HG03103 (cell line): ENCODE results near the gene CNST.
"Not testable (repeated sequence)": the region's sequence is repeated elsewhere in the genome, so short reads cannot be mapped to it uniquely, and the experiment has no call there.

ENCODE experiments used
- ATAC-seq: cut with Tn5 transposase; IDR thresholded peaks from one replicate; pipeline ENCODE4 v1.9.1; 2021; ENCODE audit warnings: low read depth; ENCODE audit not compliant: unreplicated experiment

CNST gene

DNA sequence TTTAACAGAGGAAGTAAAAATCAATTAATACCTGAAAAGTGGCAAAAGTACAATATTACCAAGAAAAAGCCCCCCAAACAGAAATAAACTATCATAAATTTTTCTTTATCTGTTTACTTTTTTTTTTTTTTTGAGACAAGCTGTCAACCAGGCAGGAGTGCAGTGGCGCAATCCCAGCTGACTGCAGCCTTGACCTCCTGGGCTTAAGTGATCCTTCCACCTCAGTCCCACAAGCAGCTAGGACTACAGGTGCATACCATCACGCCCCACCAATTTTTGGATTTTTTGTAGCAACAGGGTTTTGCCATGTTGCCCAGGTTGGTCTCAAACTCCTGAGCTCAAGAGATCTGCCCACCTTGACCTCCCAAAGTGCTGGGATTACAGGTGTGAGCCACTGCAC is 8.2 kb upstream of the CNST start:
- no peak for ATAC-seq

DNA sequence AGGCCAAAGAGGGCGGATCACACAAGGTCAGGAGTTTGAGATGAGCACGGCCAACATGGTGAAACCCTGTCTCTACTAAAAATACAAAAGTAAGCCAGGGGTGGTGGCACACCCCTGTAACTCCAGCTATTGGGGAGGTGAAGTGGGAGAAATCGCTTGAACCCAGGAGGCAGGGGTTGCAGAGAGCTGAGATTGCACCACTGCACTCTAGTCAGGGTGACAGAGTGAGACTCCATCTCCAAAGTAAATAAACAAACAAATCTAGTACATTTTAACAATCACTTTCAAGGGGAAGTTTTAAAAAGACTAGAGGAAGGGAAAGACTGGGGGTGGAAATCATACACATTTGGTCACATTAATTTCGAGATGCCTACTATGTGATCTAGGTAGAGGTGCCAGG is 6.9 kb upstream of the CNST start:
- ATAC-seq = no peak

DNA sequence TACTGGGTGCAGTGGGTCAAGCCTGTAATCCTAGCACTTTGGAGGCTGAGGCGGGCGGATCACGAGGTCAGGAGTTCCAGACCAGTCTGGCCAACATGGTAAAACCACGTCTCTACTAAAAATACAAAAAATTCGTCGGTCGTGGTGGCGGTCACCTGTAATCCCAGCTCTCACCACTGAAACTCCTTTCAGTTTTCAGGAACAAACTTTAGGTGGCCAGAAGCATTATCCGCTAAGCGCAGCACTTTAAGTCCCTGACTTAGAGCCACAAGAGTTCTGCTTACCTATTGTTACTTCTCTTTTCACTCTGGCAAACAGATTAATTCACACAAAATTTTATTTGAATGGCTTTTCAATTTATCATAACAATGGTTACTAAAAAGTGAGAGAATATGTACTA is 5.4 kb upstream of the CNST start:
- not testable (repeated sequence) for ATAC-seq

DNA sequence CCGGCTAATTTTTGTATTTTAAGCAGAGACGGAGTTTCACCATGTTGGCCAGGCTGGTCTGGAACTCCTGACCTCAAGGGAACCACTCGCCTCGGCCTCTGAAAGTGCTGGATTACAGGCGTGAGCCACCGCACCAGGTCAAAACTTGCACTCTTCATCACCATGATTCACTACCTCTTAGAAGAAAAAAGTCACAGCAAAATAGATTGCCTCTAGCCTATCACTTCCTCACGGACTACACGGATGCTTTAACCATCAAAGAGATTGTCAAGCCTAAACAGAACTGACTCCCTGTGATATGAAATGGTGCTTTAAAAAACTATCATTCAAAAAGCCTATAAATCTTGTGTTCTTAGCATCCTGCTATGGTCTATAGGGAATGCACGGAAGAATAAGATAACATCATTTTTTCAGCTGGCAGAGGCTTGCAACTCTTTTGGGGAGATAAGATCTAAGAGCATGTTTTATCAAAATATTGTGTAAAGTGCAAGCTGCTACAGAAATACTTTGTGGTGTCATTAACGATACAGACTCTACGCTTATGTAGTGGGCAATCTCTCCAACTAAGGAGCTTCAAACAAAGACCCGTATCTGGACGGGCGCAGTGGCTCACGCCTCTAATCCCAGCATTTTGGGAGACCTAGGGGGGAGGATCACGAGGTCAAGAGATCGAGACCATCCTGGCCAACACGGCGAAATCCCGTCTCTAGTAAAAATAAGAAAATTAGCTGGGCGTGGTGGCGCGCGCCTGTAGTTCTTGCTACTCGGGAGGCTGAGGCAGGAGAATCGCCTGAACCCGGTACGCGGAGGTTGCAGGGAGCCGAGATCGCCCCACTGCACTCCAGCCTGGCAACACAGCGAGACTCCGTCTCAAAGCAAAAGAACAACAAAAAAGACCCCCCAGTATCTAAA is 1.2 kb upstream of the CNST start:
- no peak for ATAC-seq

DNA sequence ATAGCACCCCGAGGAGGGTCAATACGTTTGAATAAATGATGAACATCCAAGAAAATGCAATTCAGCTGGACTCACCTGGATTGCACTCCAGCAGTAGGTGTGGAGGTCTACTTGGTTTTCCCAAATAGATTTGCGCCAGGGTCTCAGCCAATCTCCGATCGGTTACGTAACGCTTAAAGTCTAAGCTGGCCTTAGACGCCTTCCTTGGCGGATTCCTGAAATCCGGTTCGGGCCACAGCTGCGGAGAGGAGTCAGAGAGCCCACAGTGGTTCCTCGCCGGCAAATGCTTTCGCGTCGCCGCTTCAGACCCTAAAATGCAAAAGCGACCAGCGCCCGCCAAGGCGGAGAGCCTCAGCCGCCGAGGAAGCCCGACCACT is 517 bp upstream of the CNST start:
- peak; percentile 0 for ATAC-seq

DNA sequence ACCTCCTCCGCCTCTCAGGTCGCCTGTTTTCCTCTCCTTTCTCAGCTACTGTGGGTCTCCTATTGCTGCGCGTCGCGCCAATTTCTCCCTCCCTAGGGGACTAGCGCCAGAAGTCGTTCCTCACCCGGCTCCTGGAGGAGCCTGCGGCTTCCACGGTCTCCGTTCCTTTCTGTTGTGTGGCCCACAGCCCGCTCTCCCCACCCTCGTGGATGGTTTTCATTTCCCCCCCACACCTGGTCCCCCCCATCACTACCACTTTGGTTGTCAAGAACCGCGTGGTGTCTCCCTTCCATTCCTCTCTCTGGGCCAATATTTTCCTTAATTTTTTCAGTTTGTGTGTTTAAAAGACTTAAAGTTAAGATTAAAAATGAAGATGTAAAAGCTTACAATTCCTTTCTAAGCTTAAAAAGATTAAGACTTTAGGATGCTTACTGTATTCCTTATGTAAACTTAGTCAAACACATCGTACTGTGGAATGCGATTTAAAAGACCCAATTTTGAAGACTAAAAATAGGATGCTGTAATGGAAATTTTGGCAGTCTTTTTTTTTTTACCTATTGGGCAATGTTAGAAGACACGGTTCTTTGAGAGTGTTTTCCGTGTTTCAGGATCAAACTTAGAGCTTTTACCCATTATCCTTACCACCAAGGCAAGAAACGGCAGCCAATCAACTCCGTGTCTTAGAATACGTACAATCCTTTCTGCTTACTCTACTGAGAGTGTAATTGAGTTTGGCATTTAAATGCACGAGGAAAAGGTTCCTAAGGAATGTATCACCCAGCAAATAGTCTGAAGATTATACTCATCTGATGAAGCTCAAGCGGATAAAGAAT is 773 bp downstream of the CNST start:
- ATAC-seq = peak; percentile 21

DNA sequence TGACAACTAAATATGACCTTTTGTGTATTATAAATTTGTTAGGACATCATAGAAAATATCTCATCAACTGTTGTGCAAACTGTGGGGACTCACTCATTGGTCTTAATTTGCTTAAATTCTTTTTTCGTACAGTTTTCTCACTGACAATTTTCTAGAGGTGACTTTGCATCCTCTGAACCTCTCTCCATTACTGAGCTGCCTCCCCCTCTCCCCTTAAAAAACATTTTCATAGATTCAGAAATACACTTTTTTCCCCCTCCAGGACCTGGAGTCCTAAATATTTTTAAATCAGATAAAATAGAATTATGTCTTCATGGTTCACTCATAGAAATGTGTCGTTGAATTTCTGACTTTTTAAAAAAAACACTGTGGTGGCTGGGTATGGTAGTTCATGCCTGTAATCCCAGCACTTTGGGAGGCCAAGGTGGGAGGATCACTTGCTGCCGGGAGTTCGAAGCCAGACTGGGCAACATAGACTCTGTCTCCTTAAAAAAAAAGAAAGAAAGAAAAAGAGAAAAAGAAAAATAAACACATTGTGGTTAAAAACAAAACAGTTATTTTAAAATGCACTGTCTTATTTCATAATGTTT is 1.5 kb downstream of the CNST start:
- ATAC-seq = no peak

DNA sequence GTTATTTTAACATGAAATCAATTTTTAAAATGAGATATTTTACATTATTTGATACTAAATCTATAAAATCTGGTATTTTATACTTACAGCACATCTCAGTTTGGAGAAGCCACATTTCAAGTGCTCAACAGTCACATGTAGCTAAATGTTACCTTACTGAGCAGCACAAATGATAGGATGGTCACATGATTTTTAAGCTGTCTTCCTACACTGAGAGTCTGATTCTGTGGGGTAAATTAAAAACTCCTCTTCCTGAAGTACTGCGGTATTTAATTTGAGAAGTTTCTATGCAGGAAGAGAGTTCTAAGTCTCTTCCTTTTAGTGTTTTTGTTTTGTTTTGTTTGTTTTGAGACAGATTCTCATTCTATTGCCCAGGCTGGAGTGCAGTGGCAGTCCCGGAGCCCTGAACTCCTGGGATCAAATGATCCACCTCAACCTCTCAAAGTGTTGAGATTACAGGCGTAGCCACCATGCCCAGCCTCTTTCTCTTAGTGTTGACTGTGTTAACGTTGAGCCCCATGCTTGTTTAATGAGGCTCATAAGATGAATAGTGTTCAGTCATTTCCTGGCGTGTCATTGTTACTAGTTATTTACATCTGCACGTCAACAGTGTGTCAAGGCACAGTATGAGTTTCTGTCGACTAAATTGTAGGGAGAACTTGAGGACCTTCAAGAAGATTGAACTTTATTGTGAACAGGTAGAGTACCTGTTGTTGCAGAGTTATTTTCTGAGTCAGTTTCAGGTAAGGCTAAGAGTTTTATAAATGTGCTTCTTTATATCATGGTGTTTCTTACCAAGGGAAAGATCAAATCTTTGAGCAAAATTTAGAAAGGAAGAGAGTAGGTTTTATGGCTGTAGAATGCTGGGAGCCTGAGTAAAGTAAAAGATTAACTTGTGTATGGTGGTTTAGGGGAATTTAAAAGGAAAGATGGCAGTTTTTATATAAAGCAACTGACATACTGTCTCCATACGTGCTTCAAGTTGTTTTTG is 3.3 kb downstream of the CNST start:
- no peak for ATAC-seq

DNA sequence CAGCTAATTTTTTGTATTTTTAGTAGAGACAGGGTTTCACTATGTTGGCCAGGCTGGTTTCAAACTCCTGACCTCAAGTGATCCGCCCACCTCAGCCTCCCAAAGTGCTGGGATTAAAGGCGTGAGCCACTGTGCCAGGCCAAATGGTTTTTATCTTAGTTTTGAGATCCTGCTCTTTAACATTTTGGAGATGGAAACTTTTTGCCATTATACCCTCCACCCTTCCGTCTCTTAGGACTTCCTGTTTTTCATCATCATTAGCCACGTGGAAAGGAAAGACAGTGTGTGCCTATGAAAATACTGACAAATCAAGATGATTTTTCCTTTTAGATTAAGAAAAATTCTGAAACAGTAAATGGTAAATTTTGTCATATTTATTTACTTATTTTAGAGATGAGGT is 5.1 kb downstream of the CNST start:
- ATAC-seq = not testable (repeated sequence)

DNA sequence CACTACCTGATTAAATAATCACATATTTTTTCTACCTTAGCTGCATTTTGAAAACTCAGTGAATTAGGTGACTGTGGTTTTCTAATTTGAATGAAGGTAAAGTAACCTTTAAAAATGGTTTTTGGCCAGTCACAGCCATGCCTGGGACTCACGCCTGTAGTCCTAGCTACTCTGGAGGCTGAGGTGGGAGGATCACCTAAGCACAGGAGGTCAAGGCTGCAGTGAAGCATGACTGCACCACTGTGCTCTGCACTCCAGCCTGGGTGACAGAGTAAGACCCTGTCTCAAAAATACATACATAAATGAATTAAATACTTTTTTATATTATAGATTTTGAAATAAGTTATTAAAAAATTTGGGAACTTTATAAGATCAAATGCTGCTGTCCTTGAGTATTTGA is 5.7 kb downstream of the CNST start:
- no peak for ATAC-seq

DNA sequence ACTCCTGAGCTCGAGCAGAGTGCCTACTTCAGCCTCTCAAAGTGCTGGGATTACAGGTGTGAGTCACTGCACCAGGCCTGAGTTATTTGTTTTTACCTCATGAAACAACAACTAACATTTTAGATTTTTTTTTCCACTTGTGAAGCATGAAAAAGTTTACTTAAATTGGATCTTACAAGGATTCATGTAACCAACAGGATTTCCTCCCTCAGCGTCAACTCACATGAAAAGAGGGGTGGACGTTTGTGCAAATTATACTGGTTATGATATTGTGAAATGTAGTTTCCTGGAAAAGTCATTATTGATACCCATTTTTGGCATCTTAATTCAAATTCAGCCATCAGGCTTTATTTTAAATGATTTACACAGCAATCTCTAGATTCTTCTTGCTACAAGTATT is 6.5 kb downstream of the CNST start:
- ATAC-seq = no peak

DNA sequence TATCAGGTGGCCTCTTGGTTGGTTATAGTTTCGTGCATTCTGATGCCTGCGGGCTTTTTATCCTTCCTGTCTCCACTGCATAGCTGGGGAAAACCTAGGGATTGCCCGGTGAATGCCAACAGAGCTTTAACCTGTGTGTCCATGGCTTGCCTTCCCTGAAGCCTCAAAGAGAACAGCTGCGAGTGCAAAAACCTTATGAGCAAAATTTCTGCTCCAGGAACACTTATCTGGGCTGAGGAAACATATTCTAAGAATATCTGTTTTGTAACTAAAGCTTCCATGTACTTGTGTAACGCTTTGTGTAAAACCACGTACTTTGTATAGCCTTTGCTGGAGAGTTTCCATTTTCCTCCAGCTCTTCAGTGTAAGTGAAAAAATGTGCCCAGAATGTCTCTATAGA is 7.2 kb downstream of the CNST start:
- ATAC-seq = no peak

DNA sequence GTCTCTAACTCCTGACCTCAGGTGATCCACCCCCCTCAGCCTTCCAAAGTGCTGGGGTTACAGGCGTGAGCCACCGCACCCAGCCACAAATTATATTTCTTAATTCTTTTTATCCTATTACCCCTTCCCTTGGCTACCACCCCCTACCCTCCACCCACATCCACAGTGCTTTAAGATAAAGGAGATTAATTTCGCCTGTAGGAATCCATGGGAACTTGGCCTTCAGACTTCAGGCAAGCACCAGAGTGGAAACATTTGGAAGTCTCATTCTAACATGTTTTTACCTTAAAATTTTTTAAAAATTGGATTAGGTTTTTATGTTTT is 10.4 kb downstream of the CNST start:
- ATAC-seq = no peak

DNA sequence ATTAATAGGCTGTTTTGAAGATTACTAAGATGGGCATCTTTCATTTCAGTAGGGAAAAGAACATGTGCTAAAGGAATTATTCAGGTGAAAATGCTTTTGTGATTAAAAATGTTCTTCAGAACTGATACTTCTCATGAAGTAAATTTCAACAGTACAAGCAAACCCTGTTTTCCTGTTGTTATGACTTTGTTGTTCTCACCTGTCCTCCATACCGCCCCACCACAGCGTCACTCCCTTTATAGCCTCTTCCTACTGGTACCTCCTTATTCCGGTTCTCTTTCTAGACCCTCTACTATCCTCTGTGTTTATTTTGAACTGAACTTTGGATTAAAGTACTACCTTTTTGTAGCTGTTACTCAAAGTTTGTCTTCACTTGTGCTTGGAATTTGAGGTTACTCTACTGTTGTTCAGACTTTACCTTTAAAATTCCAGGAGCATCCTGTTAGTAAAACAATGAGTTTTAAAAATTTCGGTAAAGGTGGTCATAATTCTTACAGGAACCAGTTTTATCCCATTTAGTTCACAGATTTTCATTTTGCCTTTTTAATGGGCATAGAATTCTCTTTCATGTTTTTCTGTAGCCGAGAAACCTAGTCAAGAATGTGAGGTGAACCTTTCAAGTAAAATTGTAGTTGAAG is 10.9 kb downstream of the CNST start:
- no peak for ATAC-seq

DNA sequence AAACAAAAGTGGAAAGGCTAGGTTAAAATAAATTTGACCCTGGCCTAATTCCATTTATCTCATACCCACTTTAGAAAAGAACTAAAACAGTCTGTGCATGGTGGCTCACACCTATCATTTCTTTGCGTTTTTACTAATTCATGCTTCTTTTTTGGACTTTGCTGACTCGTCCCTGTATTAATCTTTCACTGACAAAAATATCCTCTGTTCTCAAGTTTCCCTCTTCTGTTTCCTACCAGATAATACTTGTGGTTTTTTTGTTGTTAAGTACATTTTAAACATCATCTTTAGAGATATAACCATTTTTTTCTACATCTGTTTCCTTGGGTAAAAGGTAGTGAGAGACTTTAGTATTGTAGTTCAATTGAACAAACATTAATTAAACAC is 11.5 kb downstream of the CNST start:
- no peak for ATAC-seq

DNA sequence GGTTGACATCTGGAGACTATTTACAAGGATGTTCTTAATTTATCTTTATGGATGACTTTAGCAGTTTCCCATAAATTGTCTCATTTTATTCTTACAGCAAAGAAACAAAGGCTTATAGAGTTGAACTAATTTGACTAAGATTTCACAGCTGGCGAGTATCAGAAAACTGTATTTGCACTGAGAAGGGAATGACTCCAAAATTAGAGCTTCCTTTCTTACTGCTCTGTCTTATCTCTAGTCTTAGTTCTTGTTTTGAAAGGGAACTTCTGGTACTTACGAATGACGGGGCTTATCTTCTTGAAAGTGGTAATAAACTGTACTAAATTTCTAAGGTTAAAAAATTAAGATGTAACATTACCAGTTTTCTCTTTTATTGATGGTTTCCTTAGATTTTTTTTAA is 13.6 kb downstream of the CNST start:
- peak; percentile 72 for ATAC-seq

DNA sequence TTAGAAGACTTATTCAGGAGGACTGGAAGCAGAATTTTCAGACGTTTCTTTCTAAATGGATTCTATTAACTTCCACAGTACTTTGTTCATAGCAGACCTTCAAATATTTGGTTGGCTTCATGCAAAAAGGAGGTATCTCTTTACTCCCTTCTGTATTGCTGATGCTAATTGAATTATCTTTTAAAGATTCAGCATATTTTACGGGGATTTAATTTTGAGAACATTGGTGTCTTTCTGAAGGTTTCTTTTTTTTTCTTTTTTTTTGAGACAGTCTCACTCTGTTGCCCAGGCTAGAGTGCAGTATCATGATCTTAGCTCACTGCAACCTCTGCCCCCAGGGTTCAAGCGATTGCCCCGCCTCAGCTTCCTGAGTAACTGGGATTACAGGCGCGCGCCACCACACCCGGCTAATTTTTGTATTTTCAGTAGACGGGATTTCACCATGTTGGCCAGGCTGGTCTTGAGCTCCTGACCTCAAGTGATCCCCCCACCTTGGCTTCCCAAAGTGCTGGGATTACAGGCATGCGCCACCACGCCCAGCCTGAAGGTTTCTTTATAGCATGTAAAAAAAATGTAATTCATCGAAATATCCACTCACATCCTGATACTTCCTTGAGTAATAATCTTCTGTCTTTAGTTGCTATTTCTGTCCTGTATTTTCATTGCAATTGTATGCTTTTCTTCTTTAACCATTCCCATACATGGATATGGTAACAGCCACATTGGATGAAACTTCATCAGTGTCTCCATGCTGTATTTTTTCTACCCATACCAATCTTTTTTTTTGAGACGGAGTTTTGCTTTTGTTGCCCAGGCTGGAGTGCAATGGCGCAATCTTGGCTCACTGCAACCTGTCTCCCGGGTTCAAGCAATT is 14.5 kb downstream of the CNST start:
- ATAC-seq = no peak

DNA sequence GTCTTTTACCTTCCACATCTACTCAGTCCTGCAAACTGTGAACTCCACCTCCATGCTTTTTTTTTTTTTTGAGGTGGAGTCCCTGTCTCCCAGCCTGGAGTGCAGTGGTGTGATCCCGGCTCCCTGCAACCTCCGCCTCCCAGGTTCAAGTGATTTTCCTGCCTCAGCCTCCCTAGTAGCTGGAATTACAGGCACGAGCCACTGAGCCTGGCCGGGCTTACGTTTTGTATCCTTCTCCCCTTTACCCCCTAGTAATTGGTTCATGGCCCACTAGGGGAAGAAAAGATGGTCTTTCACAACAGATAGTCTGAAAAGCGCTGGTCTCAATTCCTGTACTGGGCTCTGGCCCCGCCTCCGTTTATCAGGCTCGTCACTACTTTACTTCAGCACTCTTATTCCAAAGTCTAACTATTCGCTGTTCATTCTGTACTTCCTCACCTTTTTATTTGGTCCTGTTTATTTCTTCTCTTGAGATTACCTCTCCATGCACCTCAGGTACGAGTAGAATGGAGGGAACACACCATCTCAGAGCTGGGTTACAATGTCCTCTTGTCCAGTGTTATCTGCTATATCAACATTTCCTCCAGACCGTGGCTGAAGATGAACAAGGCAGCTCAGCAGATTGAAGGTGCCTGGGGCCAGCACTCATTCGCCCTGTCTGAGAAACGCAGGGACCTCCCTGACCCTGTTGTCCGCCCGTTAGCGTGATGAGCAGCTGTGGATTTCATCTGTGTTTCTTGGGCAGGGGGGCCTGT is 16.2 kb downstream of the CNST start:
- ATAC-seq = no peak
